H1 (cell line): Measurements from ENCODE around the gene TPMT. TPM values are rescaled to one million over a fixed set of nuclear protein-coding genes. Genes with fewer than 3 reads are reported as not detected.

Experiments
- CTCF ChIA-PET: fragments of 300-600 bp; sonication (Branson Sonifier 250); formaldehyde crosslinking; loops from one replicate; lab custom pipeline; 2021; ENCODE audit not compliant: partially characterized antibody; lab: Charles Lee
- POLR2A ChIA-PET: fragments of 300-600 bp; sonication (Branson Sonifier 250); formaldehyde crosslinking; loops from one replicate; lab custom pipeline; 2021; ENCODE audit warnings: inconsistent platforms; ENCODE audit not compliant: partially characterized antibody; lab: Charles Lee
- DNase-seq, 2 experiments: peaks; one replicate each; pipeline versions ENCODE4 v3.0.0 to v3.0.0-alpha.2; 2010 to 2022; ENCODE audit warnings: low spot score in 2 of 2, low read depth in 1 of 2, mixed read lengths in 1 of 2
- FAIRE-seq: peaks from 2 replicates; lab custom pipeline; 2011; peaks lifted over from hg19 to GRCh38; lab: Jason Lieb, UNC
- H2AFZ ChIP-seq: 2 replicates; pipeline ENCODE4 v1.8.1; 2012; ENCODE audit warnings: low read length, inconsistent platforms
- H2AK5ac ChIP-seq: 2 replicates; pipeline ENCODE4 v1.6.1; 2013; ENCODE audit warnings: low read depth, low read length
- H2BK120ac ChIP-seq: replicated peaks from 2 replicates; pipeline ENCODE3; 2013; ENCODE audit warnings: low read depth, low read length, inconsistent platforms
- H2BK12ac ChIP-seq: 2 replicates; pipeline ENCODE4 v1.6.1; 2013; ENCODE audit warnings: low read depth, low read length
- H2BK15ac ChIP-seq: 2 replicates; pipeline ENCODE4 v1.6.1; 2013; ENCODE audit warnings: low read length
- H2BK20ac ChIP-seq: 2 replicates; pipeline ENCODE4 v1.6.1; 2013; ENCODE audit warnings: low read length
- H2BK5ac ChIP-seq: 2 replicates; pipeline ENCODE4 v1.6.1; 2013; ENCODE audit warnings: low read depth, low read length
- H3K14ac ChIP-seq: 2 replicates; pipeline ENCODE4 v1.6.1; 2013; ENCODE audit warnings: inconsistent platforms; ENCODE audit not compliant: insufficient read length
- H3K18ac ChIP-seq: 2 replicates; pipeline ENCODE4 v1.6.1; 2013; ENCODE audit warnings: low read length; ENCODE audit errors: extremely low read depth
- H3K23ac ChIP-seq: 2 replicates; pipeline ENCODE4 v1.6.1; 2013; ENCODE audit warnings: inconsistent platforms; ENCODE audit not compliant: insufficient read length
- H3K23me2 ChIP-seq: 2 replicates; pipeline ENCODE4 v1.6.1; 2013; ENCODE audit warnings: low read depth, low read length
- H3K27ac ChIP-seq: 2 replicates; pipeline ENCODE4 v1.6.1; 2011; ENCODE audit warnings: low read depth, low read length, inconsistent platforms
- H3K27me3 ChIP-seq, 4 experiments: replicated peaks in 1 of 4; 1 replicate in 1 of 4; 2 replicates in 3 of 4; pipeline versions ENCODE4 v1.6.1 to v1.8.1; 2011 to 2013; ENCODE audit warnings: low read length in 3 of 4, mild to moderate bottlenecking in 3 of 4, inconsistent platforms in 2 of 4, mixed read lengths in 2 of 4, moderate library complexity in 1 of 4; ENCODE audit not compliant: control insufficient read depth in 3 of 4, insufficient read depth in 3 of 4; ENCODE audit errors: extremely low read depth in 1 of 4
- H3K36me3 ChIP-seq, 4 experiments: 2 replicates each; pipeline versions ENCODE4 v1.6.1 to v1.8.1; 2011 to 2013; ENCODE audit warnings: mild to moderate bottlenecking in 4 of 4, low read length in 3 of 4, moderate library complexity in 2 of 4, control low read depth in 1 of 4, inconsistent platforms in 1 of 4; ENCODE audit not compliant: insufficient read depth in 4 of 4, control insufficient read depth in 2 of 4
- H3K4ac ChIP-seq: replicated peaks from 2 replicates; pipeline ENCODE3; 2013; ENCODE audit warnings: low read length, low read depth, mixed read lengths, inconsistent platforms; ENCODE audit not compliant: insufficient read length
- H3K4me1 ChIP-seq, 4 experiments: replicated peaks in 1 of 4; 1 replicate in 1 of 4; 2 replicates in 3 of 4; pipeline versions ENCODE4 v1.6.1 to v1.8.1; 2011 to 2013; ENCODE audit warnings: low read length in 3 of 4, inconsistent platforms in 2 of 4, mixed read lengths in 1 of 4; ENCODE audit not compliant: insufficient read depth in 4 of 4, control insufficient read depth in 3 of 4
- H3K4me2 ChIP-seq, 2 experiments: 2 replicates each; pipeline versions ENCODE4 v1.6.1 to v1.8.1; 2011 to 2013; ENCODE audit warnings: low read depth in 2 of 2, low read length in 2 of 2, control low read depth in 1 of 2, inconsistent platforms in 1 of 2, mild to moderate bottlenecking in 1 of 2; ENCODE audit not compliant: insufficient read depth in 1 of 2
- H3K4me3 ChIP-seq, 4 experiments: fragments of 200-600, 300-600 bp in 1 of 4; sonication (generic), shearing (Covaris generic), sonication (Bioruptor Twin) in 1 of 4; 2 replicates each; pipeline versions ENCODE4 v1.5.1 to v1.8.1; 2011 to 2016; ENCODE audit warnings: low read length in 4 of 4, low read depth in 3 of 4, control low read depth in 2 of 4, inconsistent platforms in 2 of 4, mild to moderate bottlenecking in 2 of 4, mixed read lengths in 1 of 4, moderate library complexity in 1 of 4; ENCODE audit not compliant: insufficient read depth in 2 of 4; ENCODE audit errors: extremely low read depth in 1 of 4
- H3K56ac ChIP-seq: replicated peaks from 2 replicates; pipeline ENCODE3; 2013; ENCODE audit warnings: low read depth, mild to moderate bottlenecking, mixed read lengths, low read length, inconsistent platforms; ENCODE audit not compliant: insufficient read length
- H3K79me1 ChIP-seq: 2 replicates; pipeline ENCODE4 v1.6.1; 2013; ENCODE audit warnings: low read depth, low read length, control low read depth
- H3K79me2 ChIP-seq, 2 experiments: 2 replicates each; pipeline versions ENCODE4 v1.6.1 to v1.8.1; 2012 to 2013; ENCODE audit warnings: low read length in 2 of 2, mild to moderate bottlenecking in 2 of 2, inconsistent platforms in 1 of 2; ENCODE audit not compliant: insufficient read depth in 2 of 2, control insufficient read depth in 1 of 2
- H3K9ac ChIP-seq, 4 experiments: replicated peaks in 1 of 4; 1 replicate in 1 of 4; 2 replicates in 3 of 4; pipeline versions ENCODE4 v1.6.1 to v1.8.1; 2011 to 2013; ENCODE audit warnings: low read depth in 3 of 4, low read length in 3 of 4, control low read depth in 2 of 4, mild to moderate bottlenecking in 2 of 4, moderate library complexity in 2 of 4, inconsistent platforms in 1 of 4; ENCODE audit errors: extremely low read depth in 1 of 4
- H3K9me3 ChIP-seq, 2 experiments: 2 replicates each; pipeline versions ENCODE4 v1.6.1 to v1.8.1; 2012 to 2013; ENCODE audit warnings: mild to moderate bottlenecking in 2 of 2, moderate library complexity in 2 of 2, control low read depth in 1 of 2, inconsistent platforms in 1 of 2, low read depth in 1 of 2, low read length in 1 of 2, mixed read lengths in 1 of 2; ENCODE audit not compliant: insufficient read depth in 2 of 2
- H4K20me1 ChIP-seq, 2 experiments: replicated peaks in 1 of 2; 2 replicates each; pipeline versions ENCODE3 to v1.8.1; 2011 to 2013; ENCODE audit warnings: inconsistent platforms in 2 of 2, low read length in 2 of 2, mild to moderate bottlenecking in 1 of 2; ENCODE audit not compliant: insufficient read depth in 2 of 2, control insufficient read depth in 1 of 2
- H4K5ac ChIP-seq: 2 replicates; pipeline ENCODE4 v1.6.1; 2013; ENCODE audit warnings: low read length, low read depth, mixed read lengths, inconsistent platforms; ENCODE audit not compliant: insufficient read length
- H4K8ac ChIP-seq: 2 replicates; pipeline ENCODE4 v1.8.0; 2013; ENCODE audit warnings: mild to moderate bottlenecking, moderate library complexity, low read length, inconsistent platforms; ENCODE audit not compliant: insufficient read depth; ENCODE audit errors: extremely low read depth
- H4K91ac ChIP-seq: replicated peaks from 2 replicates; pipeline ENCODE3; 2013; ENCODE audit warnings: low read length, mixed read lengths, inconsistent platforms; ENCODE audit not compliant: insufficient read length
- TEAD4 ChIP-seq: IDR thresholded peaks from 2 replicates; pipeline ENCODE4 v1.6.1; 2012; ENCODE audit warnings: low read depth, low read length, inconsistent platforms, mixed read lengths
- WGBS, 2 experiments: shearing (Covaris generic) in 1 of 2; methylation state at CpG; one replicate each; pipeline versions ENCODE4 v1.1.6 to v1.1.7; 2013 to 2015; ENCODE audit warnings: low lambda C conversion rate in 2 of 2, mixed read lengths in 2 of 2, inconsistent platforms in 1 of 2, low coverage in 1 of 2, missing lambda C conversion rate in 1 of 2; ENCODE audit not compliant: insufficient replicate concordance in 2 of 2, insufficient coverage in 1 of 2, insufficient read length in 1 of 2; ENCODE audit errors: extremely low coverage in 1 of 2, missing lambda C conversion rate in 1 of 2; 5-methylcytosine and 5-hydroxymethylcytosine counted together
- polyA plus RNA-seq, 7 experiments: library from polyadenylated mRNA; depleted of rRNA in 3 of 7; stranded (reverse) in 5 of 7; unstranded in 2 of 7; fragments of >200 nt in 5 of 7; fragments of 200-250 nt in 2 of 7; gene quantifications; 1 replicate in 5 of 7; 2 replicates in 1 of 7; 4 replicates in 1 of 7; pipeline versions ENCODE4 v1.2.1 to v1.2.3, GENCODE V29; 2011 to 2013; ENCODE audit warnings: missing spikeins in 2 of 7, mixed read lengths in 2 of 7
- total RNA-seq: library from RNA; stranded (reverse); fragmentation: NEBNext Ultra II Directional; extraction: Animal tissue kit (Norgen Biotek cat#: 25700); gene quantifications from 2 replicates; pipeline ENCODE4 v1.2.1, GENCODE V29; 2021

The TPMT gene
- total and polyA plus RNA-seq, 2 of the 8 experiments (the other 6 are each of a cell fraction or from before 2014, with no cell fraction given): 12.3 to 17.2 TPM

GRCh38 chr6:18102783-18103509, 51.9 kb downstream of the TPMT start:
- Histone ChIP-seq H3K4me2 (no peak overlapping the region), H3K79me1 (no peaks in the 10 kb centered on the region), H4K5ac (no peak overlapping the region), H2AK5ac (no peak overlapping the region), H2BK20ac (no peak overlapping the region), H2BK15ac (no peak overlapping the region), H3K14ac (no peak overlapping the region), H3K27ac (no peak overlapping the region), H3K18ac (no peak overlapping the region), H3K23me2 (no peaks in the 10 kb centered on the region), H4K20me1 (no peaks in the 10 kb centered on the region), H3K23ac (no peak overlapping the region), H3K56ac (no peak overlapping the region), H4K8ac (no peak overlapping the region), H3K79me2 (no peaks in the 10 kb centered on the region), H3K9ac (no peak overlapping the region), H3K9me3 (0 out of 4 replicates have a peak, but pooled peaks cover 0 to 5% of the 10 kb centered on the region in 2 experiments), H4K91ac (no peak overlapping the region), H2BK12ac (no peak overlapping the region), H3K4me3 (no peak overlapping the region), H2BK120ac (no peak overlapping the region), H2AFZ (no peak overlapping the region), H3K36me3 (no peaks in the 10 kb centered on the region; a peak in 1 of 8 replicates), H3K4ac (no peak overlapping the region), H2BK5ac (no peak overlapping the region), H3K4me1 (no peaks in the 10 kb centered on the region), H3K27me3 (no peaks in the 10 kb centered on the region)
- DNase-seq (no peak), FAIRE-seq (no peak)
- ChIA-PET CTCF (interaction anchor here (0.5 to 2.0 kb wide), 2 partner anchors 19 to 170 kb away, joined by 3 to 6 read pairs; partner anchors contain the start of gene NHLRC1), POLR2A (interaction anchor here (1.3 kb wide), 1 partner anchor 16 kb away, joined by 3 read pairs; no protein-coding TSS in a partner anchor)
- 92% methylated on average over 6 of the region's 6 CpGs; no CpG with 5 or more reads in 1 of the 2 experiments for WGBS, 2 experiments
- no peak for TF ChIP-seq TEAD4
